ENCODE measurements around the gene G6PC3.

DNA sequence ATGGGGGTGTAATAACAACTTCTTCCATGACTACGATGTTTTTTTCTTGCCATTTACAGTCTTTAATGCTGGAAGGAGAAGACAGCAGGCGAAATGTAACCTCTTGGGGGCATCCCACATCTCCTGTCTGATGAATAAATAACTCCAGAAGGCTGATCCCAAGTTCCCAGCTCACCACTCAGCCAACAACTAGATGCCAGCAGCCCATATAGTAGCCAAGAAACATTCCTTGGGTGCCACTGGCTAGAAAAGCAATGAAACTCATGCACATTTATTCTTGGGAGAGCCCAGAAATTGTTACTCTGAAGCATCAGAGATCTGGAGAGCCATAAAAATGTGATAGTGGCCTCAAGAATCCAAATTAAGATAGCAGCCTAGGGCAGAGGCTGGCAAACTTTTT is 33.1 kb upstream of the G6PC3 start:
- TF ChIP-seq, protein P1, sequence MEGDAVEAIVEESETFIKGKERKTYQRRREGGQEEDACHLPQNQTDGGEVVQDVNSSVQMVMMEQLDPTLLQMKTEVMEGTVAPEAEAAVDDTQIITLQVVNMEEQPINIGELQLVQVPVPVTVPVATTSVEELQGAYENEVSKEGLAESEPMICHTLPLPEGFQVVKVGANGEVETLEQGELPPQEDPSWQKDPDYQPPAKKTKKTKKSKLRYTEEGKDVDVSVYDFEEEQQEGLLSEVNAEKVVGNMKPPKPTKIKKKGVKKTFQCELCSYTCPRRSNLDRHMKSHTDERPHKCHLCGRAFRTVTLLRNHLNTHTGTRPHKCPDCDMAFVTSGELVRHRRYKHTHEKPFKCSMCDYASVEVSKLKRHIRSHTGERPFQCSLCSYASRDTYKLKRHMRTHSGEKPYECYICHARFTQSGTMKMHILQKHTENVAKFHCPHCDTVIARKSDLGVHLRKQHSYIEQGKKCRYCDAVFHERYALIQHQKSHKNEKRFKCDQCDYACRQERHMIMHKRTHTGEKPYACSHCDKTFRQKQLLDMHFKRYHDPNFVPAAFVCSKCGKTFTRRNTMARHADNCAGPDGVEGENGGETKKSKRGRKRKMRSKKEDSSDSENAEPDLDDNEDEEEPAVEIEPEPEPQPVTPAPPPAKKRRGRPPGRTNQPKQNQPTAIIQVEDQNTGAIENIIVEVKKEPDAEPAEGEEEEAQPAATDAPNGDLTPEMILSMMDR (IDR thresholded peaks at IDR 0.05; ENCODE audit: low read length): no peak
- no peak for TF ChIP-seq EZH2 (optimal IDR thresholded peaks at IDR 0.05; ENCODE audit: low read depth, low read length)

All from MM.1S (cell line).